ENCODE data around the gene DENND5B. TPM values are rescaled to one million over a fixed set of nuclear protein-coding genes. Genes with fewer than 3 reads are reported as not detected.

The DENND5B gene
- total and polyA plus RNA-seq, 4 donors = 4.5 to 23.1 (median 9.3) TPM

DNA sequence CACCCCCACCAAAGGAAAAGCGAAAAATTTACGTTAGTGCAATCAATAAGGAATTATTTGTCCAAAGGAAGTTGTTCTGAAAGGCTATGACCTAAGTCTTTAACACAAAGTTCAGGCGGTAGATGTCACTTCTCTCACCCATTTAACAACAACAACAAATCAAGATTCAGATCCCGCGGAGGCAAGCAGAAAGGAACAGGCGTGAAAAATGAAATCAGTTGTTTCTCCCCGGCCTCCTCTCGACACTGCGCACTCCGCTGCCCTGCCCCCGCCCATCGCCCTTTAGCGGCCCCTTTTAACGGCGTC, 1.4 kb downstream of the DENND5B start:
- under 1% methylated on average over 15 of the region's 15 CpGs for WGBS
- H3K27me3 ChIP-seq (ENCODE audit: control insufficient read depth in 4 of 4, insufficient read depth in 4 of 4, low read length in 3 of 4) = no peaks in the 10 kb centered on the region
- TF ChIP-seq EGR1 (IDR thresholded peaks at IDR 0.05; ENCODE audit: low read depth in 2 of 2) (no peak), NR2F2 (IDR thresholded peaks at IDR 0.05) (peak; percentile 15), FOXA2 (IDR thresholded peaks at IDR 0.05) (no peak)
- TF ChIP-seq, protein P1, sequence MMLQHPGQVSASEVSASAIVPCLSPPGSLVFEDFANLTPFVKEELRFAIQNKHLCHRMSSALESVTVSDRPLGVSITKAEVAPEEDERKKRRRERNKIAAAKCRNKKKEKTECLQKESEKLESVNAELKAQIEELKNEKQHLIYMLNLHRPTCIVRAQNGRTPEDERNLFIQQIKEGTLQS (IDR thresholded peaks at IDR 0.05) = no peak
- peaks cover 2 to 19% (median 7%) of the 10 kb centered on the region in 4 donors for H3K4me1 ChIP-seq (ENCODE audit: control insufficient read depth in 4 of 4, insufficient read depth in 4 of 4, low read length in 3 of 4)
- peak overlapping the region; percentile 75 to 93 for H3K9ac ChIP-seq (ENCODE audit: low read depth in 1 of 2, low read length in 2 of 2)
- H3K9me3 ChIP-seq (ENCODE audit: control insufficient read depth in 4 of 4, low read length in 3 of 4) = no peaks in the 10 kb centered on the region
- peak overlapping the region; percentile 98 to 99 for H3K27ac ChIP-seq (ENCODE audit: low read depth in 1 of 2, low read length in 2 of 2)
- no peaks in the 10 kb centered on the region for H3K36me3 ChIP-seq (ENCODE audit: control insufficient read depth in 4 of 4, insufficient read depth in 3 of 4, low read depth in 1 of 4, low read length in 3 of 4)
- no peak for DNase-seq (ENCODE audit: low spot score)
- H3K4me3 ChIP-seq (ENCODE audit: low read depth in 1 of 3, low read length in 3 of 3) = peak overlapping the region; percentile 51 to 93 (median 71)

DNA sequence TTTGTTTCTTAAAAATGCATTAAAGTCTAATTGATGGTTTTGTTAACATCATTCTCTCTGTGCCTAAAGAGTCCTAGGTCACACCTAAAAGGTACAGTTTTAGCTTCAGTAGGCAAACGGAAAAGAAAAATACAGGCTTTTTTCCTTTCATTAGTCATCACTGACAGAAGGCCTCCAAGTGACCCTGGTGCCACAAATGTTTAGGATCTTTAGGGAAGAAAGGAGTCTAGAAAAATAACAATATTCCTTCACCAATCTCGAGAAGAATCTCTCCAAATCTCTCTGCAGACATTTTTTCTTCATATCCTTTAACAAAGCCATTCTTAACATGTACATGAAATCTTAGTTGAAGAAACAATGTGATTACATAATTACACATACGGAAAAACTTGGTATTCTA, 2.0 kb downstream of the DENND5B start:
- peak overlapping the region in 2 of 3 donors; percentile 51 to 93 for H3K4me3 ChIP-seq (ENCODE audit: low read depth in 1 of 3, low read length in 3 of 3)
- WGBS = 18% methylated on average over 3 of the region's 3 CpGs
- TF ChIP-seq EGR1 (IDR thresholded peaks at IDR 0.05; ENCODE audit: low read depth in 2 of 2) (no peak), HNF4A (conservative IDR thresholded peaks at IDR 0.05) (no peak), NR2F2 (IDR thresholded peaks at IDR 0.05) (no peak), YY1 (IDR thresholded peaks at IDR 0.05) (no peak), JUND (IDR thresholded peaks at IDR 0.05) (peak in 1 of 2 donors; percentile 9), SP1 (IDR thresholded peaks at IDR 0.05) (no peak)
- TF ChIP-seq, protein P1 (IDR thresholded peaks at IDR 0.05) = no peak
- TF ChIP-seq, protein P2, sequence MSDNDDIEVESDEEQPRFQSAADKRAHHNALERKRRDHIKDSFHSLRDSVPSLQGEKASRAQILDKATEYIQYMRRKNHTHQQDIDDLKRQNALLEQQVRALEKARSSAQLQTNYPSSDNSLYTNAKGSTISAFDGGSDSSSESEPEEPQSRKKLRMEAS (IDR thresholded peaks at IDR 0.05) = no peak
- H3K9ac ChIP-seq (ENCODE audit: low read depth in 1 of 2, low read length in 2 of 2) = peak overlapping the region; percentile 75 to 93
- H3K4me1 ChIP-seq (ENCODE audit: control insufficient read depth in 4 of 4, insufficient read depth in 4 of 4, low read length in 3 of 4) = peaks cover 2 to 19% (median 7%) of the 10 kb centered on the region in 4 donors
- DNase-seq (ENCODE audit: low spot score) = no peak
- no peaks in the 10 kb centered on the region for H3K36me3 ChIP-seq (ENCODE audit: control insufficient read depth in 4 of 4, insufficient read depth in 3 of 4, low read depth in 1 of 4, low read length in 3 of 4)
- H3K9me3 ChIP-seq (ENCODE audit: control insufficient read depth in 4 of 4, low read length in 3 of 4) = no peaks in the 10 kb centered on the region
- peak overlapping the region; percentile 98 to 99 for H3K27ac ChIP-seq (ENCODE audit: low read depth in 1 of 2, low read length in 2 of 2)
- H3K27me3 ChIP-seq (ENCODE audit: control insufficient read depth in 4 of 4, insufficient read depth in 4 of 4, low read length in 3 of 4) = no peaks in the 10 kb centered on the region

DNA sequence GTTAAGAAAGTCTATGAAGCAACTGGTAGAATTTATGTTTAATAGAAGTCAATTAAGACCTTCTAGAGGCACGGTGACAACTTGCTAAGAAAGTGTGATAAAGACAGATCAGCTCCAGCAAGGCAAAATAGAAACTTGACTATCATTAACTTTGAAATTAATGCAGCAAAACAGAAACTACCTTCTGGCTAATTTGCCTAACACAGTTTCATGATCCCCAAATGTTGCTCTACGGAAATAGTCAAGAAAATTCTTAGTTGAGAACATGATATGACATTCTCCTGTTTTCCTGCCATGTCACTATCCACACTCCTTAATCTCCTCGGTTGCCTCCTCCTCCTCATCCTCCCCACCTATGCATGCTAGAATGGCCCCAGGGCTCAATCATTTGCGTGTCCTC, 4.2 kb downstream of the DENND5B start:
- H3K27me3 ChIP-seq (ENCODE audit: control insufficient read depth in 4 of 4, insufficient read depth in 4 of 4, low read length in 3 of 4) = no peaks in the 10 kb centered on the region
- no peaks in the 10 kb centered on the region for H3K36me3 ChIP-seq (ENCODE audit: control insufficient read depth in 4 of 4, insufficient read depth in 3 of 4, low read depth in 1 of 4, low read length in 3 of 4)
- no peaks in the 10 kb centered on the region for H3K9me3 ChIP-seq (ENCODE audit: control insufficient read depth in 4 of 4, low read length in 3 of 4)
- no peak for DNase-seq (ENCODE audit: low spot score)
- 92% methylated on average over 4 of the region's 4 CpGs for WGBS
- no peak for TF ChIP-seq HNF4A (conservative IDR thresholded peaks at IDR 0.05)
- TF ChIP-seq, protein P1 (IDR thresholded peaks at IDR 0.05) = no peak
- TF ChIP-seq NR2F2 (IDR thresholded peaks at IDR 0.05) = no peak
- H3K4me3 ChIP-seq (ENCODE audit: low read depth in 1 of 3, low read length in 3 of 3) = no peak overlapping the region
- H3K9ac ChIP-seq (ENCODE audit: low read depth in 1 of 2, low read length in 2 of 2) = no peak overlapping the region
- H3K4me1 ChIP-seq (ENCODE audit: control insufficient read depth in 4 of 4, insufficient read depth in 4 of 4, low read length in 3 of 4) = peaks cover 2 to 18% (median 7%) of the 10 kb centered on the region in 4 donors
- H3K27ac ChIP-seq (ENCODE audit: low read depth in 1 of 2, low read length in 2 of 2) = no peak overlapping the region

DNA sequence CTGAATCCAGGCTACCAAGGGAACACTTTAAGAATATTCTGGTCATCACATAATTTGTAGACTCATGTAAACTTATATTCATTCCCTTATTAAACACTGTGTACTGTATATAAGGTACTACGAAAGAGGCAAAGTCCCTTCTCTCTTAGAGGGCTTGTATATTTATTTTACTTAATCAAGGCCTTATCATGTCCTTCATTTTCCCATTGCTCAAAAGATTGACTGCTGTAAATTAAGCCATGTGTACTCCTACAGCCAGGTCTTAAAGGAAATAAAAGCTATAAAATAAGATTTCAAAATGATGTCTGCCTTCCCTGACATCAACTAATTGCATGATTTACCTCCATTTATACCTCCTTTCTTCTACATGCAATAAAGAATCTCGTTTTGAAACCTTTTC, 5.0 kb downstream of the DENND5B start:
- H3K9me3 ChIP-seq (ENCODE audit: control insufficient read depth in 4 of 4, low read length in 3 of 4) = no peaks in the 10 kb centered on the region
- no peak overlapping the region for H3K9ac ChIP-seq (ENCODE audit: low read depth in 1 of 2, low read length in 2 of 2)
- DNase-seq (ENCODE audit: low spot score) = no peak
- peaks cover 2 to 15% (median 6%) of the 10 kb centered on the region in 4 donors for H3K4me1 ChIP-seq (ENCODE audit: control insufficient read depth in 4 of 4, insufficient read depth in 4 of 4, low read length in 3 of 4)
- WGBS = 73% methylated on average over 2 of the region's 2 CpGs
- no peaks in the 10 kb centered on the region for H3K27me3 ChIP-seq (ENCODE audit: control insufficient read depth in 4 of 4, insufficient read depth in 4 of 4, low read length in 3 of 4)
- no peak overlapping the region for H3K27ac ChIP-seq (ENCODE audit: low read depth in 1 of 2, low read length in 2 of 2)
- H3K36me3 ChIP-seq (ENCODE audit: control insufficient read depth in 4 of 4, insufficient read depth in 3 of 4, low read depth in 1 of 4, low read length in 3 of 4) = no peaks in the 10 kb centered on the region
- TF ChIP-seq, protein P1 (IDR thresholded peaks at IDR 0.05) = no peak
- TF ChIP-seq SP1 (IDR thresholded peaks at IDR 0.05) = no peak
- no peak for TF ChIP-seq FOXA1 (IDR thresholded peaks at IDR 0.05)
- no peak for TF ChIP-seq RXRA (IDR thresholded peaks at IDR 0.05)
- TF ChIP-seq NR2F2 (IDR thresholded peaks at IDR 0.05) = no peak
- TF ChIP-seq HNF4G (IDR thresholded peaks at IDR 0.05) = no peak
- no peak overlapping the region for H3K4me3 ChIP-seq (ENCODE audit: low read depth in 1 of 3, low read length in 3 of 3)

All from liver (tissue), 9 donors.